Kidney epithelial cell (primary cell): Measurements from ENCODE around the gene ITGB8. TPM values are rescaled to one million over a fixed set of nuclear protein-coding genes. Genes with fewer than 3 reads are reported as not detected.

Experiments
- DNase-seq: peaks from one replicate; pipeline ENCODE4 v3.0.0-alpha.2; 2010; ENCODE audit warnings: low read depth
- H3K27me3 ChIP-seq: 2 replicates; pipeline ENCODE4 v1.6.0; 2011; ENCODE audit warnings: low read length; ENCODE audit not compliant: control insufficient read depth, insufficient read depth
- H3K36me3 ChIP-seq: 2 replicates; pipeline ENCODE4 v1.5.1; 2011; ENCODE audit warnings: low read length; ENCODE audit not compliant: control insufficient read depth, insufficient read depth
- H3K4me3 ChIP-seq: 2 replicates; pipeline ENCODE4 v1.5.1; 2011; ENCODE audit warnings: low read depth, mild to moderate bottlenecking, control low read depth, low read length
- CTCF ChIP-seq: IDR thresholded peaks from 2 replicates; pipeline ENCODE4 v1.5.1; 2011; ENCODE audit warnings: mild to moderate bottlenecking, moderate library complexity, low read length, control low read depth, inconsistent platforms; ENCODE audit not compliant: insufficient read depth, poor library complexity, severe bottlenecking
- total RNA-seq: library from RNA; depleted of rRNA; stranded (reverse); fragments of >200 nt; gene quantifications from 2 replicates; pipeline ENCODE4 v1.2.3, GENCODE V29; 2015

Gene ITGB8
- total RNA-seq, 1 donor from 2014 or later, result 106 TPM

GRCh38 chr7:20454202-20454601, 123.5 kb downstream of the ITGB8 start:
- H3K4me3 ChIP-seq, result no peak overlapping the region
- no peak for TF ChIP-seq CTCF
- H3K36me3 ChIP-seq, result no peaks in the 10 kb centered on the region
- no peaks in the 10 kb centered on the region for H3K27me3 ChIP-seq
- DNase-seq, result no peak

- no peak for TF ChIP-seq CTCF
- Histone ChIP-seq H3K4me3 (no peak overlapping the region), H3K27me3 (no peaks in the 10 kb centered on the region), H3K36me3 (no peaks in the 10 kb centered on the region)
- no peak for DNase-seq
Observed at GRCh38 chr7:20456701-20457100, 126.0 kb downstream of the ITGB8 start.

DNA sequence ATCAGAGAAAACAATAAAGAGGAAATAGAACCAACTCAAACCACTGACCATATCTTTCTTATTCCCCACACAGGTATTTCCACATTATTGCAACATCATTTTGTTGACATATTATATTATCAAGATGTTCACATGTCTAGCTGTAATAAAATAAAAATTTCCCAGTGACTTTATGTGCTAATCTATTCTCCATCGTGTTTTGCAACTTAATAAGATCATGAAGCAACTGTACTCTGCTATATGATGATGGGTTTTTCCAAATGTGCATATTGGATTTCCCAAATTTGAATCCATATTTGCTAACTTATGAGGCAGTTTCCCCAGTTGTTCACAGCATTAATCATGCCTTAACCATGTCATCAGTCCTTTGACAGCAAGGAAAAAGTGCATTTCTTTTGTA, 127.8 kb downstream of the ITGB8 start:
- no peak for TF ChIP-seq CTCF
- H3K27me3 ChIP-seq, result no peaks in the 10 kb centered on the region
- no peak overlapping the region for H3K4me3 ChIP-seq
- no peaks in the 10 kb centered on the region for H3K36me3 ChIP-seq
- no peak for DNase-seq

DNA sequence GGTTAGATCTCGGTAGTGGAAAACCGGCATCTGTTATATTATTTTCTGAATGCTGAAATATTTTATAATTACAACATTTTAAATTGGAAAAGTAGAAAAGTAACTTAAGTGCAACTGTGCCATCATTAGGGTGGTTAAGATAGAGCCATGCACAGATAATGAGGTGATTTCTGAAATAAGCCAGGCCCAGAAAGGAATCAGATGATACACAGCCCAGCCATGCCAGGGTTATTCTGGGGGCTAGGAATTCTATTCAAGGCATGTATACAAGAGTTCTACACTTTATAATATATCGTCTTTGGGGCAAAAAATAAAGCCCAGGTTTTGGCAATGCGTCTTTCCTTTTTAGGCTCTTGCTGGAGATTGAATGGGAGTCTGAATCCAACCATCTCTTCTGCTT, 128.7 kb downstream of the ITGB8 start:
- no peak for TF ChIP-seq CTCF
- no peaks in the 10 kb centered on the region for H3K36me3 ChIP-seq
- H3K4me3 ChIP-seq, result no peak overlapping the region
- no peak for DNase-seq
- H3K27me3 ChIP-seq, result no peaks in the 10 kb centered on the region

GRCh38 chr7:20464891-20465290, 134.2 kb downstream of the ITGB8 start:
- no peak for TF ChIP-seq CTCF
- DNase-seq, result no peak
- H3K4me3 ChIP-seq, result no peak overlapping the region
- no peaks in the 10 kb centered on the region for H3K36me3 ChIP-seq
- H3K27me3 ChIP-seq, result no peaks in the 10 kb centered on the region

Other genes starting within 250 kb of the ITGB8 start
- gene MACC1, start 113.5 kb upstream of the ITGB8 start, total RNA-seq, result 57.5 and 61.7 TPM in 2 replicates